Epithelial cell of umbilical artery (primary cell): ENCODE results near the gene DEFB129. TPM values are rescaled to one million over a fixed set of nuclear protein-coding genes. Genes with fewer than 3 reads are reported as not detected.

Source experiments
- total RNA-seq: library from RNA; depleted of rRNA; stranded (reverse); fragments of >200 nt; gene quantifications from 2 replicates; pipeline ENCODE4 v1.2.3, GENCODE V29; 2014

The DEFB129 gene
- total RNA-seq, result not detected in 2 replicates

GRCh38 chr20:226958-227357, at the start of gene DEFB129:
Gene DEFB129 (plus strand): TSS chr20:227258. CDS start chr20:227289, 31 bp downstream.

GRCh38 chr20:189611-190010, 37.4 kb upstream of the DEFB129 start, which contains the start of gene DEFB128:
Gene DEFB128 (minus strand): TSS chr20:189711. CDS start chr20:189623, 88 bp downstream.

GRCh38 chr20:257419-257818, 30.4 kb downstream of the DEFB129 start, which contains the start of gene DEFB132:
Gene DEFB132 (plus strand): TSS chr20:257724. CDS start chr20:257779, 55 bp downstream.

Other genes with a start within 250 kb of the DEFB129 start
- gene DEFB125, start 139.6 kb upstream of the DEFB129 start, total RNA-seq, result not detected in 2 replicates
- not detected in 2 replicates for gene DEFB126, start 84.7 kb upstream of the DEFB129 start, total RNA-seq
- not detected in 2 replicates for gene DEFB127, start 69.8 kb upstream of the DEFB129 start, total RNA-seq
- gene DEFB128, start 37.5 kb upstream of the DEFB129 start, total RNA-seq, result not detected in 2 replicates
- gene DEFB132, start 30.5 kb downstream of the DEFB129 start, total RNA-seq, result not detected in 2 replicates
- gene C20orf96, start 63.5 kb downstream of the DEFB129 start, total RNA-seq, result 1.6 and 4.7 TPM in 2 replicates
- 19.5 and 39.2 TPM in 2 replicates for gene ZCCHC3, start 70.3 kb downstream of the DEFB129 start, total RNA-seq
- gene SOX12, start 98.3 kb downstream of the DEFB129 start, total RNA-seq, result 3.6 and 6.2 TPM in 2 replicates
- gene NRSN2, start 119.9 kb downstream of the DEFB129 start, total RNA-seq, result 8.8 and 29.2 TPM in 2 replicates
- gene TRIB3, start 153.5 kb downstream of the DEFB129 start, total RNA-seq, result 59.8 and 61.4 TPM in 2 replicates
- 52.0 and 91.2 TPM in 2 replicates for gene RBCK1, start 181.0 kb downstream of the DEFB129 start, total RNA-seq
- 18.7 and 21.4 TPM in 2 replicates for gene TBC1D20, start 235.3 kb downstream of the DEFB129 start, total RNA-seq